ENCODE measurements around the gene TRAPPC14.
A peak's percentile ranks its signal among the peaks of the same experiment; 100 is the strongest.

Gene TRAPPC14

DNA sequence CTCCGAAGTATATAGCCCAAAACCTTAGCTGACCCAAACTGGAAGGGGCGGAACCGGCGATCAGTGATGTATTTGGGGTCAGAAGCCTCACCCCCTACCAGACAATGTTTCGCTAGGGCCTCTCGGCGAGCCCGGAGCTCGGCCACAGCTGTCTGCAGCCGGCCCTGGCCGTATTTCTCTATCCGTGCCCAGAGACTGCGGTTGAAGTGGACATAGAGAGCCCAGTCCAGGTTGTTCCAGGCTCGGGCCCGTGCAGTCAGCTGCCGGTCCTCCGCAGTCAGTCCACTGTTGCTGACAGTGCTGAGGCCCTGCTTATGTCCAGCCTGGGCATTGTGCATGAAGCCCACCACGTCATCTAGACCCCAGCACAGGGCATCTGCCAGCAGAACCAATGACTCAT, 1.5 kb upstream of the TRAPPC14 start:
- no peak overlapping the region for H3K4me3 ChIP-seq (ENCODE audit: low read depth, low read length)
- no peak for DNase-seq (ENCODE audit: low read depth)
- TF ChIP-seq, protein P1, sequence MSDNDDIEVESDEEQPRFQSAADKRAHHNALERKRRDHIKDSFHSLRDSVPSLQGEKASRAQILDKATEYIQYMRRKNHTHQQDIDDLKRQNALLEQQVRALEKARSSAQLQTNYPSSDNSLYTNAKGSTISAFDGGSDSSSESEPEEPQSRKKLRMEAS (IDR thresholded peaks at IDR 0.05; ENCODE audit: low read depth, low read length), result no peak
- TF ChIP-seq, protein P2, sequence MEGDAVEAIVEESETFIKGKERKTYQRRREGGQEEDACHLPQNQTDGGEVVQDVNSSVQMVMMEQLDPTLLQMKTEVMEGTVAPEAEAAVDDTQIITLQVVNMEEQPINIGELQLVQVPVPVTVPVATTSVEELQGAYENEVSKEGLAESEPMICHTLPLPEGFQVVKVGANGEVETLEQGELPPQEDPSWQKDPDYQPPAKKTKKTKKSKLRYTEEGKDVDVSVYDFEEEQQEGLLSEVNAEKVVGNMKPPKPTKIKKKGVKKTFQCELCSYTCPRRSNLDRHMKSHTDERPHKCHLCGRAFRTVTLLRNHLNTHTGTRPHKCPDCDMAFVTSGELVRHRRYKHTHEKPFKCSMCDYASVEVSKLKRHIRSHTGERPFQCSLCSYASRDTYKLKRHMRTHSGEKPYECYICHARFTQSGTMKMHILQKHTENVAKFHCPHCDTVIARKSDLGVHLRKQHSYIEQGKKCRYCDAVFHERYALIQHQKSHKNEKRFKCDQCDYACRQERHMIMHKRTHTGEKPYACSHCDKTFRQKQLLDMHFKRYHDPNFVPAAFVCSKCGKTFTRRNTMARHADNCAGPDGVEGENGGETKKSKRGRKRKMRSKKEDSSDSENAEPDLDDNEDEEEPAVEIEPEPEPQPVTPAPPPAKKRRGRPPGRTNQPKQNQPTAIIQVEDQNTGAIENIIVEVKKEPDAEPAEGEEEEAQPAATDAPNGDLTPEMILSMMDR (IDR thresholded peaks at IDR 0.05; ENCODE audit: low read depth, low read length), result no peak
- no peak for TF ChIP-seq MYC (IDR thresholded peaks at IDR 0.05; ENCODE audit: low read depth, low read length)
- no peak for TF ChIP-seq POLR2A (IDR thresholded peaks at IDR 0.05; ENCODE audit: extremely low read depth, insufficient read length)

- TF ChIP-seq, protein P2 (IDR thresholded peaks at IDR 0.05; ENCODE audit: low read depth, low read length), result no peak
- TF ChIP-seq, protein P1 (IDR thresholded peaks at IDR 0.05; ENCODE audit: low read depth, low read length), result no peak
- TF ChIP-seq MYC (IDR thresholded peaks at IDR 0.05; ENCODE audit: low read depth, low read length) (no peak), POLR2A (IDR thresholded peaks at IDR 0.05; ENCODE audit: extremely low read depth, insufficient read length) (no peak)
- DNase-seq (ENCODE audit: low read depth), result peak; percentile 45
- peak overlapping the region; percentile 66 for H3K4me3 ChIP-seq (ENCODE audit: low read depth, low read length)
Measured at GRCh38 chr7:100159099-100159623, 638 bp upstream of the TRAPPC14 start.

- TF ChIP-seq, protein P2 (IDR thresholded peaks at IDR 0.05; ENCODE audit: low read depth, low read length), result no peak
- TF ChIP-seq POLR2A (IDR thresholded peaks at IDR 0.05; ENCODE audit: extremely low read depth, insufficient read length), result no peak
- no peak for TF ChIP-seq MYC (IDR thresholded peaks at IDR 0.05; ENCODE audit: low read depth, low read length)
- TF ChIP-seq, protein P1 (IDR thresholded peaks at IDR 0.05; ENCODE audit: low read depth, low read length), result no peak
- H3K4me3 ChIP-seq (ENCODE audit: low read depth, low read length), result peak overlapping the region; percentile 66
- peak; percentile 62 for DNase-seq (ENCODE audit: low read depth)
Measured at GRCh38 chr7:100157334-100158228, 942 bp downstream of the TRAPPC14 start.

- TF ChIP-seq, protein P2 (IDR thresholded peaks at IDR 0.05; ENCODE audit: low read depth, low read length), result no peak
- TF ChIP-seq, protein P1 (IDR thresholded peaks at IDR 0.05; ENCODE audit: low read depth, low read length), result no peak
- TF ChIP-seq MYC (IDR thresholded peaks at IDR 0.05; ENCODE audit: low read depth, low read length) (no peak), POLR2A (IDR thresholded peaks at IDR 0.05; ENCODE audit: extremely low read depth, insufficient read length) (no peak)
- peak overlapping the region; percentile 66 for H3K4me3 ChIP-seq (ENCODE audit: low read depth, low read length)
- no peak for DNase-seq (ENCODE audit: low read depth)
Measured at GRCh38 chr7:100157069-100157333, 1.5 kb downstream of the TRAPPC14 start.

GRCh38 chr7:100156331-100157068, 2.0 kb downstream of the TRAPPC14 start:
- H3K4me3 ChIP-seq (ENCODE audit: low read depth, low read length), result no peak overlapping the region
- DNase-seq (ENCODE audit: low read depth), result peak; percentile 78

More at GRCh38 chr7:100156331-100157068, 2.0 kb downstream of the TRAPPC14 start:
- TF ChIP-seq, protein P1 (IDR thresholded peaks at IDR 0.05; ENCODE audit: low read depth, low read length), result no peak
- TF ChIP-seq POLR2A (IDR thresholded peaks at IDR 0.05; ENCODE audit: extremely low read depth, insufficient read length) (no peak), MYC (IDR thresholded peaks at IDR 0.05; ENCODE audit: low read depth, low read length) (no peak)
- TF ChIP-seq, protein P2 (IDR thresholded peaks at IDR 0.05; ENCODE audit: low read depth, low read length), result no peak
